HepG2 (cell line): ENCODE measurements around the gene NAV2. TPM values are rescaled to one million over a fixed set of nuclear protein-coding genes. Genes with fewer than 3 reads are reported as not detected.

ENCODE experiments used
- AKNA ChIP-seq: sonication (generic); formaldehyde crosslinking; IDR thresholded peaks from 2 replicates; pipeline ENCODE4 v1.4.0; 2020; ENCODE audit warnings: missing genetic modification reagents, borderline replicate concordance
- HHEX ChIP-seq: IDR thresholded peaks from 2 replicates; pipeline ENCODE4 v1.6.1; 2016; ENCODE audit warnings: control low read depth
- HIC2 ChIP-seq: sonication (generic); formaldehyde crosslinking; IDR thresholded peaks from 2 replicates; pipeline ENCODE4 v1.9.0; 2022; ENCODE audit warnings: low read depth, missing genetic modification reagents
- KDM2A ChIP-seq: sonication (generic); formaldehyde crosslinking; IDR thresholded peaks from 2 replicates; pipeline ENCODE4 v1.4.0; 2020; ENCODE audit warnings: low read depth, missing genetic modification reagents, borderline replicate concordance
- MTF2 ChIP-seq: sonication (generic); formaldehyde crosslinking; IDR thresholded peaks from 2 replicates; pipeline ENCODE4 v1.5.0; 2020; ENCODE audit warnings: missing genetic modification reagents, borderline replicate concordance
- NFE2 ChIP-seq: sonication (generic); formaldehyde crosslinking; IDR thresholded peaks from 2 replicates; pipeline ENCODE4 v1.4.0; 2020; ENCODE audit warnings: missing genetic modification reagents
- PHF5A ChIP-seq: IDR thresholded peaks from one replicate; pipeline ENCODE4 v1.6.1; 2018; ENCODE audit warnings: low read depth, missing genetic modification reagents; ENCODE audit not compliant: unreplicated experiment
- POLR2G ChIP-seq: fragments of 200-400 bp; formaldehyde crosslinking; IDR thresholded peaks from 2 replicates; pipeline ENCODE4 v1.6.1; 2018; ENCODE audit warnings: mild to moderate bottlenecking, low read depth, low read length, moderate library complexity
- RFX3 ChIP-seq: IDR thresholded peaks from 2 replicates; pipeline ENCODE4 v1.6.1; 2016; ENCODE audit warnings: missing biosample characterization, missing genetic modification reagents
- TMF1 ChIP-seq: sonication (generic); formaldehyde crosslinking; IDR thresholded peaks from 2 replicates; pipeline ENCODE4 v1.8.1; 2022; ENCODE audit warnings: low read depth, missing genetic modification reagents
- ZFP36L1 ChIP-seq: sonication (generic); formaldehyde crosslinking; IDR thresholded peaks from 2 replicates; pipeline ENCODE4 v1.8.0; 2022; ENCODE audit warnings: mild to moderate bottlenecking, missing genetic modification reagents, moderate library complexity
- ZNF430 ChIP-seq: sonication (generic); formaldehyde crosslinking; IDR thresholded peaks from 2 replicates; pipeline ENCODE4 v1.9.0; 2021; ENCODE audit warnings: mild to moderate bottlenecking, missing genetic modification reagents
- ZNF740 ChIP-seq: sonication (generic); formaldehyde crosslinking; IDR thresholded peaks from 2 replicates; pipeline ENCODE4 v1.4.0; 2020; ENCODE audit warnings: missing genetic modification reagents
- ZSCAN20 ChIP-seq: sonication (generic); formaldehyde crosslinking; IDR thresholded peaks from 2 replicates; pipeline ENCODE4 v1.4.0; 2020; ENCODE audit warnings: missing genetic modification reagents, mild to moderate bottlenecking, borderline replicate concordance
- polyA plus RNA-seq, 8 experiments: library from polyadenylated mRNA; depleted of rRNA in 3 of 8; stranded (reverse) in 7 of 8; unstranded in 1 of 8; fragments of >200 nt; fragmentation: Illumina TruSeq in 4 of 8; extraction: Trizol in 4 of 8; gene quantifications; 2 replicates each; pipeline versions ENCODE4 v1.2.1 to v1.2.3, GENCODE V29; 2011 to 2016; ENCODE audit warnings: low read depth in 4 of 8, missing spikeins in 1 of 8, mixed read lengths in 1 of 8; ENCODE audit not compliant: insufficient read depth in 1 of 8
- total RNA-seq, 5 experiments: library from RNA; depleted of rRNA; stranded (reverse); fragments of >200 nt; fragmentation: Illumina TruSeq; extraction: Trizol; gene quantifications; 2 replicates each; pipeline ENCODE4 v1.2.3, GENCODE V29; 2016; ENCODE audit warnings: low read depth in 1 of 5
- TF ChIP-seq, protein P1 (sequence below): sonication (generic); formaldehyde crosslinking; IDR thresholded peaks from 2 replicates; pipeline ENCODE4 v1.4.0; 2020; ENCODE audit warnings: mild to moderate bottlenecking, missing genetic modification reagents, borderline replicate concordance
- TF ChIP-seq, protein P2 (sequence below): sonication (generic); IDR thresholded peaks from 2 replicates; pipeline ENCODE4 v1.6.1; 2016; ENCODE audit warnings: low read depth, borderline replicate concordance

NAV2 gene
- total and polyA plus RNA-seq, 2 of the 13 experiments (the other 11 are each of a cell fraction or from before 2014, with no cell fraction given) = 9.3 to 34.6 TPM

DNA sequence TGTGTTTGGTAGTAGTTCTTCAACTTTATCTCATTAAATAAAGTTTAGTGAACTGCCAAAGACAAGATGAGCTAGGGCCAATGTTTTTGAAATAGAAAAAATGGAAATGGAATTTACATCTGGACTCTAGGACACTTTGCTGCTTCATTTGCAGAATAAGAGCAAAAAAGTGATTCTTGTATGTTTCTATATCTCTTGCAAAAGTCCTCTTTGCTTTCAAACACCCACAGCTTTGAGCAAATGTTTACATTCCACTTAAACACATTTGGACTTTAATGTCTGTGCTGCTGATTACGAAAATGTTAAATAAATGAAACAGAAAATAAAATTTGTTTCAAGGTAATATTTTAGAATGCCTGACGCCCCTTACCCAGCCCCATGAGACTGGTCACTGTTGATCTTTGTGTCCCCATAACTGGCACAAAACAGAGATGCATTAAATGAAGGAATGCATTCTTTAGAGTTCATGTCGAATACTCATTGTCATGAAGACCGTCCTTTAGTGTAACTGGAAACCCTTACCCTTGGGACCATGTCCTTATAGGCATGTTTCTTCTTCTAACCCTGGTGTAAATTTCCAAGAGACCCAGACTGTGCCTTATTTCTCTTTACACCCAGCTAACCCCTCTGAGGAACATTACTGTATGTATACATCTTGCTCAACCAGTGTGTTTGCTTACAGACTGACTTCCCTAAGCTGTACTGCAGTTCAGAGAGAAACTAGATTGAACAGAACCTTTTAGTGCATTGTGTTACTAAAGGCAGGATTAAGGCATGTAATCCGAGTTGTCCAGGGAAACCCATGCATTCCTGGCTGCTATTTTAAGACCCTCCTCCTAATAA is 199.7 kb downstream of the NAV2 start (continued):
- TF ChIP-seq ZFP36L1 (CRISPR knock-in tag) (no peak), RFX3 (CRISPR knock-in tag) (no peak), MTF2 (CRISPR knock-in tag) (no peak), HHEX (no peak), NFE2 (CRISPR knock-in tag) (no peak), KDM2A (CRISPR knock-in tag) (no peak), TMF1 (CRISPR knock-in tag) (no peak), POLR2G (no peak), AKNA (CRISPR knock-in tag) (no peak), ZSCAN20 (CRISPR knock-in tag) (no peak), HIC2 (CRISPR knock-in tag) (no peak), ZNF740 (CRISPR knock-in tag) (0 out of 2 replicates have a peak, but pooled peaks have one; percentile 38), PHF5A (CRISPR knock-in tag) (no peak), ZNF430 (CRISPR knock-in tag) (no peak)
- TF ChIP-seq, protein P1, sequence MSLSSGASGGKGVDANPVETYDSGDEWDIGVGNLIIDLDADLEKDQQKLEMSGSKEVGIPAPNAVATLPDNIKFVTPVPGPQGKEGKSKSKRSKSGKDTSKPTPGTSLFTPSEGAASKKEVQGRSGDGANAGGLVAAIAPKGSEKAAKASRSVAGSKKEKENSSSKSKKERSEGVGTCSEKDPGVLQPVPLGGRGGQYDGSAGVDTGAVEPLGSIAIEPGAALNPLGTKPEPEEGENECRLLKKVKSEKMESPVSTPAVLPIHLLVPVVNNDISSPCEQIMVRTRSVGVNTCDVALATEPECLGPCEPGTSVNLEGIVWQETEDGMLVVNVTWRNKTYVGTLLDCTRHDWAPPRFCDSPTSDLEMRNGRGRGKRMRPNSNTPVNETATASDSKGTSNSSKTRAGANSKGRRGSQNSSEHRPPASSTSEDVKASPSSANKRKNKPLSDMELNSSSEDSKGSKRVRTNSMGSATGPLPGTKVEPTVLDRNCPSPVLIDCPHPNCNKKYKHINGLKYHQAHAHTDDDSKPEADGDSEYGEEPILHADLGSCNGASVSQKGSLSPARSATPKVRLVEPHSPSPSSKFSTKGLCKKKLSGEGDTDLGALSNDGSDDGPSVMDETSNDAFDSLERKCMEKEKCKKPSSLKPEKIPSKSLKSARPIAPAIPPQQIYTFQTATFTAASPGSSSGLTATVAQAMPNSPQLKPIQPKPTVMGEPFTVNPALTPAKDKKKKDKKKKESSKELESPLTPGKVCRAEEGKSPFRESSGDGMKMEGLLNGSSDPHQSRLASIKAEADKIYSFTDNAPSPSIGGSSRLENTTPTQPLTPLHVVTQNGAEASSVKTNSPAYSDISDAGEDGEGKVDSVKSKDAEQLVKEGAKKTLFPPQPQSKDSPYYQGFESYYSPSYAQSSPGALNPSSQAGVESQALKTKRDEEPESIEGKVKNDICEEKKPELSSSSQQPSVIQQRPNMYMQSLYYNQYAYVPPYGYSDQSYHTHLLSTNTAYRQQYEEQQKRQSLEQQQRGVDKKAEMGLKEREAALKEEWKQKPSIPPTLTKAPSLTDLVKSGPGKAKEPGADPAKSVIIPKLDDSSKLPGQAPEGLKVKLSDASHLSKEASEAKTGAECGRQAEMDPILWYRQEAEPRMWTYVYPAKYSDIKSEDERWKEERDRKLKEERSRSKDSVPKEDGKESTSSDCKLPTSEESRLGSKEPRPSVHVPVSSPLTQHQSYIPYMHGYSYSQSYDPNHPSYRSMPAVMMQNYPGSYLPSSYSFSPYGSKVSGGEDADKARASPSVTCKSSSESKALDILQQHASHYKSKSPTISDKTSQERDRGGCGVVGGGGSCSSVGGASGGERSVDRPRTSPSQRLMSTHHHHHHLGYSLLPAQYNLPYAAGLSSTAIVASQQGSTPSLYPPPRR (CRISPR knock-in tag) = no peak; the same call in 1 of the 2 replicates
- TF ChIP-seq, protein P2, sequence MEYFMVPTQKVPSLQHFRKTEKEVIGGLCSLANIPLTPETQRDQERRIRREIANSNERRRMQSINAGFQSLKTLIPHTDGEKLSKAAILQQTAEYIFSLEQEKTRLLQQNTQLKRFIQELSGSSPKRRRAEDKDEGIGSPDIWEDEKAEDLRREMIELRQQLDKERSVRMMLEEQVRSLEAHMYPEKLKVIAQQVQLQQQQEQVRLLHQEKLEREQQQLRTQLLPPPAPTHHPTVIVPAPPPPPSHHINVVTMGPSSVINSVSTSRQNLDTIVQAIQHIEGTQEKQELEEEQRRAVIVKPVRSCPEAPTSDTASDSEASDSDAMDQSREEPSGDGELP = no peak
